Breast epithelium (tissue), 3 donors: Measurements from ENCODE around the gene PKNOX2.

Experiments used
- CTCF ChIP-seq, 3 donors: fragments of 450-650 bp; IDR thresholded peaks; one replicate each; pipeline ENCODE4 v1.5.1; 2016 to 2017; ENCODE audit warnings: antibody characterized with exemption in 3 of 3, mild to moderate bottlenecking in 3 of 3, moderate library complexity in 3 of 3
- POLR2A ChIP-seq: fragments of 450-650 bp; IDR thresholded peaks from one replicate; pipeline ENCODE4 v1.6.1; 2016; ENCODE audit warnings: antibody characterized with exemption, mild to moderate bottlenecking, moderate library complexity
- POLR2AphosphoS5 ChIP-seq, 3 donors: sonication (generic); formaldehyde crosslinking; IDR thresholded peaks; one replicate each; pipeline ENCODE4 v1.6.1; 2017; ENCODE audit warnings: antibody characterized with exemption in 3 of 3

DNA sequence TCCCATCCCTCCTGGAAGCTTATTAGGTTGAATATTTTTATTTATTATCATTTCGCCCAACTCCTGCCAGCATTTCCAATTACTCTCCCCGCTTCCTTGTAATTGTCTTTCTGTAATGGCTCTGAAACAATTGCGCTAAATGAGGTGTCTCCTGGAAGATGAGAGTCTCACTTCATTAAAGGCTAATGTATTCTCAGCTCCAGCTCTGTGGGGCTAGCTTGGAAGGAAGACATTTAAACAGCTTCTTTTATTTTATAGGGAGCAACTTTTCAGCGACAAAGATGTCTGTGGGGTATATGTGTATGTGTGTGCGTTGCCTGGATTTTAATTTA lies 86.6 kb downstream of the PKNOX2 start:
- no peak for TF ChIP-seq CTCF (IDR thresholded peaks at IDR 0.05)
- no peak for TF ChIP-seq POLR2A
- no peak for TF ChIP-seq POLR2AphosphoS5 (IDR thresholded peaks at IDR 0.05)
